GM04504 (cell line): ENCODE data around the gene RPS23.
A peak's percentile ranks its signal among the peaks of the same experiment; 100 is the strongest.
"Not testable (repeated sequence)": the region's sequence is repeated elsewhere in the genome, so short reads cannot be mapped to it uniquely, and the experiment has no call there.

Experiments
- DNase-seq: peaks from one replicate; pipeline ENCODE4 v3.0.0-alpha.2; 2012; ENCODE audit warnings: low read depth

Gene RPS23

GRCh38 chr5:82290005-82290404 is 11.9 kb upstream of the RPS23 start:
- DNase-seq: no peak

- no peak for DNase-seq
These were observed 9.5 kb upstream of the RPS23 start for GRCh38 chr5:82287625-82288024.

- no peak for DNase-seq
These were observed 7.1 kb upstream of the RPS23 start for GRCh38 chr5:82285206-82285605.

GRCh38 chr5:82283893-82284292 is 5.7 kb upstream of the RPS23 start:
- DNase-seq: no peak

- no peak for DNase-seq
These were observed 687 bp upstream of the RPS23 start for GRCh38 chr5:82278711-82279370.

GRCh38 chr5:82277613-82277986 is 554 bp downstream of the RPS23 start:
- DNase-seq: no peak

GRCh38 chr5:82276800-82277612 is 1.1 kb downstream of the RPS23 start:
- DNase-seq: no peak

- no peak for DNase-seq
These were observed 2.9 kb downstream of the RPS23 start for GRCh38 chr5:82275216-82275664.

GRCh38 chr5:82274343-82275211 is 3.6 kb downstream of the RPS23 start:
- DNase-seq: no peak

- not testable (repeated sequence) for DNase-seq
These were observed 4.7 kb downstream of the RPS23 start for GRCh38 chr5:82273426-82273825.

- not testable (repeated sequence) for DNase-seq
These were observed 5.4 kb downstream of the RPS23 start for GRCh38 chr5:82272571-82273356.

- DNase-seq: not testable (repeated sequence)
These were observed 8.8 kb downstream of the RPS23 start for GRCh38 chr5:82269363-82269762.

GRCh38 chr5:82267297-82267933 is 10.7 kb downstream of the RPS23 start:
- DNase-seq: not testable (repeated sequence)

- DNase-seq: peak; percentile 28
These were observed 13.1 kb downstream of the RPS23 start for GRCh38 chr5:82265047-82265446.

- DNase-seq: no peak
These were observed 18.9 kb downstream of the RPS23 start for GRCh38 chr5:82259172-82259800.

GRCh38 chr5:82257729-82258128 is 20.4 kb downstream of the RPS23 start:
- no peak for DNase-seq

GRCh38 chr5:82257247-82257646 is 20.9 kb downstream of the RPS23 start:
- no peak for DNase-seq

- DNase-seq: no peak
These were observed 22.3 kb downstream of the RPS23 start for GRCh38 chr5:82255844-82256243.

GRCh38 chr5:82252744-82253143 is 25.4 kb downstream of the RPS23 start:
- DNase-seq: no peak

GRCh38 chr5:82246960-82247574 is 31.1 kb downstream of the RPS23 start:
- DNase-seq: no peak
